Endothelial cell of umbilical vein (primary cell): ENCODE measurements around the gene MPEG1. TPM values are rescaled to one million over a fixed set of nuclear protein-coding genes. Genes with fewer than 3 reads are reported as not detected.

Experiments used
- BruUV-seq: library from RNA; stranded (reverse); fragments of 400-500 nt; replicated peaks from 2 replicates; lab custom pipeline; 2021; lab: Mats Ljungman, UMichigan
- CTCF ChIA-PET: fragments of 300-600, 350-600 bp; sonication (Branson Sonifier 250); formaldehyde crosslinking; loops from one replicate; lab custom pipeline; 2021; ENCODE audit warnings: antibody characterized with exemption, inconsistent platforms; lab: Charles Lee
- POLR2A ChIA-PET: fragments of 300-600, 350-600 bp; sonication (Branson Sonifier 250); formaldehyde crosslinking; loops from one replicate; lab custom pipeline; 2021; ENCODE audit warnings: antibody characterized with exemption, inconsistent platforms; lab: Charles Lee
- DNase-seq: peaks from one replicate; pipeline ENCODE4 v3.0.0-alpha.2; 2011; ENCODE audit warnings: low read depth, low spot score
- FAIRE-seq: peaks from 2 replicates; lab custom pipeline; 2011; peaks lifted over from hg19 to GRCh38; lab: Jason Lieb, UNC
- H2AFZ ChIP-seq: 2 replicates; pipeline ENCODE4 v1.6.0; 2012; ENCODE audit warnings: low read depth, low read length, control low read depth, inconsistent platforms
- H3K27ac ChIP-seq: 2 replicates; pipeline ENCODE4 v1.5.1; 2011; ENCODE audit warnings: low read depth, mild to moderate bottlenecking, control low read depth, low read length, moderate library complexity; ENCODE audit not compliant: insufficient read depth
- H3K27me3 ChIP-seq, 2 experiments: 2 replicates each; pipeline versions ENCODE4 v1.6.0 to v1.6.1; 2011; ENCODE audit warnings: low read length in 2 of 2, mixed read lengths in 1 of 2; ENCODE audit not compliant: control insufficient read depth in 2 of 2, insufficient read depth in 2 of 2
- H3K36me3 ChIP-seq, 2 experiments: 2 replicates in 1 of 2; 3 replicates in 1 of 2; pipeline ENCODE4 v1.5.1; 2011; ENCODE audit warnings: low read length in 2 of 2, mild to moderate bottlenecking in 1 of 2, moderate library complexity in 1 of 2; ENCODE audit not compliant: control insufficient read depth in 2 of 2, insufficient read depth in 2 of 2; ENCODE audit errors: extremely low read depth in 1 of 2
- H3K4me1 ChIP-seq: 3 replicates; pipeline ENCODE4 v1.5.1; 2011; ENCODE audit warnings: mild to moderate bottlenecking, low read length; ENCODE audit not compliant: control insufficient read depth, insufficient read depth; ENCODE audit errors: extremely low read depth
- H3K4me2 ChIP-seq: 2 replicates; pipeline ENCODE4 v1.6.1; 2011; ENCODE audit warnings: low read length, control low read depth, mixed read lengths; ENCODE audit not compliant: insufficient read depth
- H3K4me3 ChIP-seq, 3 experiments: fragments of 200-600 bp in 1 of 3; sonication (generic), shearing (Covaris generic) in 1 of 3; replicated peaks in 1 of 3; 2 replicates each; pipeline ENCODE4 v1.5.1; 2011 to 2016; ENCODE audit warnings: control low read depth in 3 of 3, low read length in 3 of 3, mild to moderate bottlenecking in 2 of 3, inconsistent platforms in 1 of 3, low read depth in 1 of 3, moderate library complexity in 1 of 3; ENCODE audit not compliant: insufficient read depth in 1 of 3
- H3K79me2 ChIP-seq: 2 replicates; pipeline ENCODE4 v1.6.0; 2012; ENCODE audit warnings: low read length, inconsistent platforms; ENCODE audit not compliant: control insufficient read depth, insufficient read depth
- H3K9ac ChIP-seq: replicated peaks from 2 replicates; pipeline ENCODE3; 2011; ENCODE audit warnings: low read length, control low read depth; ENCODE audit not compliant: insufficient read depth; ENCODE audit errors: extremely low read depth
- H3K9me1 ChIP-seq: replicated peaks from 3 replicates; pipeline ENCODE4 v1.6.0; 2011; ENCODE audit warnings: mild to moderate bottlenecking, low read length; ENCODE audit not compliant: control insufficient read depth, insufficient read depth; ENCODE audit errors: extremely low read depth
- H3K9me3 ChIP-seq: replicated peaks from 2 replicates; pipeline ENCODE4 v1.5.1; 2012; ENCODE audit warnings: low read length, inconsistent platforms; ENCODE audit not compliant: control insufficient read depth, insufficient read depth
- H4K20me1 ChIP-seq: replicated peaks from 2 replicates; pipeline ENCODE3; 2011; ENCODE audit warnings: mild to moderate bottlenecking, low read length; ENCODE audit not compliant: control insufficient read depth, insufficient read depth; ENCODE audit errors: extremely low read depth
- EZH2 ChIP-seq: IDR thresholded peaks from 2 replicates; pipeline ENCODE4 v1.6.1; 2012; ENCODE audit warnings: borderline replicate concordance, low read depth, mild to moderate bottlenecking, moderate library complexity, low read length, inconsistent platforms; ENCODE audit not compliant: severe bottlenecking
- FOS ChIP-seq: IDR thresholded peaks from 2 replicates; pipeline ENCODE4 v1.6.1; 2011; ENCODE audit warnings: mild to moderate bottlenecking, low read length, moderate library complexity, borderline replicate concordance; ENCODE audit not compliant: insufficient read depth
- MYC ChIP-seq: IDR thresholded peaks from one replicate; pipeline ENCODE4 v1.6.1; 2011; ENCODE audit warnings: mild to moderate bottlenecking, low read depth, low read length
- POLR2AphosphoS5 ChIP-seq: IDR thresholded peaks from 2 replicates; pipeline ENCODE4 v1.6.1; 2012; ENCODE audit warnings: low read depth, mild to moderate bottlenecking, control low read depth, low read length, moderate library complexity; ENCODE audit not compliant: insufficient read depth
- dilution Hi-C: fragments of 300-500 bp; cut with MboI; formaldehyde crosslinking; loops from one replicate; pipeline ENCODE4 v1.15.0; 2019; ENCODE audit warnings: low sequenced_read_pairs; ENCODE audit not compliant: extremely low pct_ligation_motif_present
- intact Hi-C: fragments of 100-400 bp; cut with micrococcal nuclease; formaldehyde crosslinking; loops from one replicate; pipeline ENCODE4 v1.10.0; 2022
- polyA plus RNA-seq, 4 experiments: library from polyadenylated mRNA; depleted of rRNA in 3 of 4; stranded (reverse) in 3 of 4; unstranded in 1 of 4; fragments of >200 nt; gene quantifications; 2 replicates each; pipeline versions ENCODE4 v1.2.1 to v1.2.3, GENCODE V29; 2011 to 2012; ENCODE audit warnings: missing spikeins in 1 of 4
- total RNA-seq: library from RNA; stranded (reverse); gene quantifications from 2 replicates; pipeline ENCODE4 v1.2.3, GENCODE V29; 2021
- TF ChIP-seq, protein P1 (sequence below), 2 donors: IDR thresholded peaks; 1 replicate in 1 of 2; 2 replicates in 1 of 2; pipeline ENCODE4 v1.5.1; 2011; ENCODE audit warnings: low read length in 2 of 2, mild to moderate bottlenecking in 2 of 2, moderate library complexity in 2 of 2, control low read depth in 1 of 2, inconsistent platforms in 1 of 2, low read depth in 1 of 2; ENCODE audit not compliant: insufficient read depth in 1 of 2; ENCODE audit errors: extremely low read depth in 1 of 2

MPEG1 gene
- total and polyA plus RNA-seq, 2 donors (not counting 3 experiments of a cell fraction or from before 2014, with no cell fraction given) = not detected

DNA sequence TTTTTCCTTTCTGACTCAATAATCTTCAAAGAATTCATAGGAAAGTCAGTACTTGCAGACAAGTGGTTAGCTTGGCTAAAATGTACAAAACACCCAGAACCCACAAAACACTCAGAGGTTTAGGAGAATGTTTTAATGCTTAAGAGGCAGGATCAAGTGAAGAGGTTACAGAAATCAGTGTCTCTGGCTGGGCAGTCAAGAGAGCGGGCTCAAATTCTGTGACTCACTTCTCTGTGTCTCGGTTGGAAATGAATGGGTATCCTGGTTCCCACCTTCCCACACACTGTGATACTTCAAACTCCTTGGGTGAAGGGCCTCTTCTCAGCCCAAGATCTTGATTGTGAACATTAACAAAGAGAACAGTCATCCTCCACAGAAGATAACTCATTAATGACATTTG is 3.8 kb downstream of the MPEG1 start:
- Histone ChIP-seq H3K27me3 (peaks cover 0 to 2% of the 10 kb centered on the region in 2 experiments), H3K9me1 (no peaks in the 10 kb centered on the region), H3K27ac (no peak overlapping the region), H3K4me3 (no peak overlapping the region), H3K4me2 (no peak overlapping the region), H3K4me1 (no peaks in the 10 kb centered on the region), H3K9ac (no peak overlapping the region), H2AFZ (no peak overlapping the region), H4K20me1 (no peaks in the 10 kb centered on the region), H3K9me3 (no peaks in the 10 kb centered on the region), H3K79me2 (no peaks in the 10 kb centered on the region), H3K36me3 (no peaks in the 10 kb centered on the region)
- FAIRE-seq = no peak
- ChIA-PET POLR2A (no interaction called here), CTCF (interaction anchor here (4.8 kb wide), 1 partner anchor 37 kb away, joined by 27 read pairs; the partner anchor contains the start of gene DTX4)
- DNase-seq = no peak
- no peak for TF ChIP-seq MYC
- TF ChIP-seq, protein P1, sequence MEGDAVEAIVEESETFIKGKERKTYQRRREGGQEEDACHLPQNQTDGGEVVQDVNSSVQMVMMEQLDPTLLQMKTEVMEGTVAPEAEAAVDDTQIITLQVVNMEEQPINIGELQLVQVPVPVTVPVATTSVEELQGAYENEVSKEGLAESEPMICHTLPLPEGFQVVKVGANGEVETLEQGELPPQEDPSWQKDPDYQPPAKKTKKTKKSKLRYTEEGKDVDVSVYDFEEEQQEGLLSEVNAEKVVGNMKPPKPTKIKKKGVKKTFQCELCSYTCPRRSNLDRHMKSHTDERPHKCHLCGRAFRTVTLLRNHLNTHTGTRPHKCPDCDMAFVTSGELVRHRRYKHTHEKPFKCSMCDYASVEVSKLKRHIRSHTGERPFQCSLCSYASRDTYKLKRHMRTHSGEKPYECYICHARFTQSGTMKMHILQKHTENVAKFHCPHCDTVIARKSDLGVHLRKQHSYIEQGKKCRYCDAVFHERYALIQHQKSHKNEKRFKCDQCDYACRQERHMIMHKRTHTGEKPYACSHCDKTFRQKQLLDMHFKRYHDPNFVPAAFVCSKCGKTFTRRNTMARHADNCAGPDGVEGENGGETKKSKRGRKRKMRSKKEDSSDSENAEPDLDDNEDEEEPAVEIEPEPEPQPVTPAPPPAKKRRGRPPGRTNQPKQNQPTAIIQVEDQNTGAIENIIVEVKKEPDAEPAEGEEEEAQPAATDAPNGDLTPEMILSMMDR (IDR thresholded peaks at IDR 0.05; ENCODE audit: extremely low read depth in 1 of 2, insufficient read depth in 1 of 2, low read depth in 1 of 2, low read length in 2 of 2) = no peak
- TF ChIP-seq EZH2 = no peak
- TF ChIP-seq FOS = no peak
- TF ChIP-seq POLR2AphosphoS5 = no peak
- dilution Hi-C loops = no loop called here
- BruUV-seq = no TSS peak
- intact Hi-C loops = loop anchor here (1.0 kb wide), 1 partner anchor 38 kb away; no protein-coding TSS in a partner anchor
